ENCODE measurements around the gene GABRE.

Gene GABRE

GRCh38 chrX:151974336-151975227, at the start of gene GABRE:
Gene GABRE (minus strand): TSS chrX:151974676. CDS start chrX:151974625, 51 bp downstream.
- no peak for DNase-seq (ENCODE audit: low read depth)

GRCh38 chrX:152020888-152021287, 46.4 kb upstream of the GABRE start:
- DNase-seq (ENCODE audit: low read depth), result no peak

GRCh38 chrX:151999813-152000212, 25.3 kb upstream of the GABRE start:
- no peak for DNase-seq (ENCODE audit: low read depth)

- no peak for DNase-seq (ENCODE audit: low read depth)
Observed at GRCh38 chrX:151997539-151997938, 23.1 kb upstream of the GABRE start.

GRCh38 chrX:151996347-151996746, 21.9 kb upstream of the GABRE start:
- no peak for DNase-seq (ENCODE audit: low read depth)

GRCh38 chrX:151994476-151994875, 20.0 kb upstream of the GABRE start:
- DNase-seq (ENCODE audit: low read depth), result no peak

GRCh38 chrX:151988706-151989299, 14.3 kb upstream of the GABRE start:
- DNase-seq (ENCODE audit: low read depth), result no peak

GRCh38 chrX:151987108-151987507, 12.6 kb upstream of the GABRE start:
- DNase-seq (ENCODE audit: low read depth), result no peak

GRCh38 chrX:151985955-151986354, 11.5 kb upstream of the GABRE start:
- DNase-seq (ENCODE audit: low read depth), result no peak

- no peak for DNase-seq (ENCODE audit: low read depth)
Observed at GRCh38 chrX:151985531-151985930, 11.1 kb upstream of the GABRE start.

GRCh38 chrX:151984902-151985301, 10.4 kb upstream of the GABRE start:
- DNase-seq (ENCODE audit: low read depth), result no peak

GRCh38 chrX:151984328-151984727, 9.9 kb upstream of the GABRE start:
- DNase-seq (ENCODE audit: low read depth), result no peak

GRCh38 chrX:151983186-151983585, 8.7 kb upstream of the GABRE start:
- DNase-seq (ENCODE audit: low read depth), result no peak

GRCh38 chrX:151982222-151982621, 7.7 kb upstream of the GABRE start:
- DNase-seq (ENCODE audit: low read depth), result no peak

- DNase-seq (ENCODE audit: low read depth), result no peak
Observed at GRCh38 chrX:151981129-151981528, 6.7 kb upstream of the GABRE start.

GRCh38 chrX:151977923-151978322, 3.4 kb upstream of the GABRE start:
- no peak for DNase-seq (ENCODE audit: low read depth)

- DNase-seq (ENCODE audit: low read depth), result no peak
Observed at GRCh38 chrX:151977009-151977408, 2.5 kb upstream of the GABRE start.

- no peak for DNase-seq (ENCODE audit: low read depth)
Observed at GRCh38 chrX:151975736-151976275, 1.3 kb upstream of the GABRE start.

- DNase-seq (ENCODE audit: low read depth), result no peak
Observed at GRCh38 chrX:151975228-151975593, 735 bp upstream of the GABRE start.

- no peak for DNase-seq (ENCODE audit: low read depth)
Observed at GRCh38 chrX:151973851-151974335, 583 bp downstream of the GABRE start.

GRCh38 chrX:151973060-151973661, 1.3 kb downstream of the GABRE start:
- no peak for DNase-seq (ENCODE audit: low read depth)

GRCh38 chrX:151970661-151971060, 3.8 kb downstream of the GABRE start:
- no peak for DNase-seq (ENCODE audit: low read depth)

GRCh38 chrX:151970027-151970426, 4.4 kb downstream of the GABRE start:
- no peak for DNase-seq (ENCODE audit: low read depth)

All from activated T-cell treated with anti-CD3 and anti-CD28 coated beads for 24 hours (primary cell).